ENCODE measurements around the gene SVBP.

DNA sequence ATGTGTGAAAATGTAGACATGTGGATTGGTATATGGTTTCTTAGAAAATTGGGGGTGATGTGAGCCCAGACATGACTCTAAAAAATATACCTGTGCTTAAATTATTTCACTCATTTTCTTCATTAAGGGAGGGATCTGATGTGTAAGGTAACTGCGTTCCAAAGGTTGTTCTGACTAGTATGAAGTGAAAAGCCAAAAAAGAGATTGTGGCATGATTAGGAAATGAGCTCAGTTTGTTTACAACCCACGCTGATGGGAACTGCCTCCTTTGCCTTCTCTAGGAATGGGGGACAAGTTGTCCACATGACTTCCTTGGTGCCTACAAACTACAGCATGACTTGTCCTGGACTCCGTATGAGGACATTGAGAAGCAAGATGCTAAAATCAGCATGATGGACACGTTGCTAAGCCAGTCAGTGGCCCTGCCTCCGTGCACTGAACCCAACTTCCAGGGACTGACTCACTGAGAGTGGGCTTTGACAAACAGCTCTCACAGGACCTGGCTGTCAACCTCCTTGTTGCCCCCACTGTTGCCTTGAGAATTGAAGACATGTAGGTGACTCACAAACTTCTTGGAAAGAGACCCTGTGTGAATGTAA, 42.2 kb downstream of the SVBP start:
- TF ChIP-seq, protein P1, sequence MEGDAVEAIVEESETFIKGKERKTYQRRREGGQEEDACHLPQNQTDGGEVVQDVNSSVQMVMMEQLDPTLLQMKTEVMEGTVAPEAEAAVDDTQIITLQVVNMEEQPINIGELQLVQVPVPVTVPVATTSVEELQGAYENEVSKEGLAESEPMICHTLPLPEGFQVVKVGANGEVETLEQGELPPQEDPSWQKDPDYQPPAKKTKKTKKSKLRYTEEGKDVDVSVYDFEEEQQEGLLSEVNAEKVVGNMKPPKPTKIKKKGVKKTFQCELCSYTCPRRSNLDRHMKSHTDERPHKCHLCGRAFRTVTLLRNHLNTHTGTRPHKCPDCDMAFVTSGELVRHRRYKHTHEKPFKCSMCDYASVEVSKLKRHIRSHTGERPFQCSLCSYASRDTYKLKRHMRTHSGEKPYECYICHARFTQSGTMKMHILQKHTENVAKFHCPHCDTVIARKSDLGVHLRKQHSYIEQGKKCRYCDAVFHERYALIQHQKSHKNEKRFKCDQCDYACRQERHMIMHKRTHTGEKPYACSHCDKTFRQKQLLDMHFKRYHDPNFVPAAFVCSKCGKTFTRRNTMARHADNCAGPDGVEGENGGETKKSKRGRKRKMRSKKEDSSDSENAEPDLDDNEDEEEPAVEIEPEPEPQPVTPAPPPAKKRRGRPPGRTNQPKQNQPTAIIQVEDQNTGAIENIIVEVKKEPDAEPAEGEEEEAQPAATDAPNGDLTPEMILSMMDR (conservative IDR thresholded peaks at IDR 0.05), result no peak
- TF ChIP-seq EZH2 (IDR thresholded peaks at IDR 0.05; ENCODE audit: low read depth), result no peak

All from PC-9 (cell line).